Keratinocyte (primary cell): ENCODE data around the gene BEAN1. TPM values are rescaled to one million over a fixed set of nuclear protein-coding genes. Genes with fewer than 3 reads are reported as not detected.

Experiments
- DNase-seq: peaks from one replicate; pipeline ENCODE4 v3.0.0-alpha.2; 2011; ENCODE audit warnings: low read depth, missing footprints, low spot score
- FAIRE-seq: peaks from 2 replicates; lab custom pipeline; 2011; peaks lifted over from hg19 to GRCh38; lab: Jason Lieb, UNC
- H2AFZ ChIP-seq: 2 replicates; pipeline ENCODE4 v1.6.0; 2012; ENCODE audit warnings: low read length, control low read depth, inconsistent platforms; ENCODE audit not compliant: control insufficient read depth
- H3K27ac ChIP-seq: 2 replicates; pipeline ENCODE4 v1.5.1; 2011; ENCODE audit warnings: low read length; ENCODE audit not compliant: control insufficient read depth, insufficient read depth
- H3K27me3 ChIP-seq: 3 replicates; pipeline ENCODE4 v1.6.0; 2011; ENCODE audit warnings: low read length; ENCODE audit not compliant: control insufficient read depth, insufficient read depth; ENCODE audit errors: extremely low read depth
- H3K36me3 ChIP-seq, 2 experiments: 2 replicates in 1 of 2; 3 replicates in 1 of 2; pipeline ENCODE4 v1.5.1; 2011; ENCODE audit warnings: low read length in 2 of 2, mild to moderate bottlenecking in 1 of 2; ENCODE audit not compliant: control insufficient read depth in 2 of 2, insufficient read depth in 2 of 2; ENCODE audit errors: extremely low read depth in 1 of 2
- H3K4me1 ChIP-seq: 3 replicates; pipeline ENCODE4 v1.5.1; 2011; ENCODE audit warnings: low read length; ENCODE audit not compliant: control insufficient read depth, insufficient read depth; ENCODE audit errors: extremely low read depth
- H3K4me2 ChIP-seq: 3 replicates; pipeline ENCODE4 v1.6.0; 2011; ENCODE audit warnings: low read depth, low read length; ENCODE audit not compliant: control insufficient read depth, insufficient read depth; ENCODE audit errors: extremely low read depth
- H3K4me3 ChIP-seq, 3 experiments: fragments of 200-600 bp in 1 of 3; sonication (generic) in 1 of 3; 2 replicates in 2 of 3; 3 replicates in 1 of 3; pipeline ENCODE4 v1.5.1; 2011 to 2016; ENCODE audit warnings: low read length in 3 of 3, mild to moderate bottlenecking in 3 of 3, control low read depth in 2 of 3, inconsistent platforms in 1 of 3, low read depth in 1 of 3, mixed read lengths in 1 of 3, mixed run types in 1 of 3, moderate library complexity in 1 of 3; ENCODE audit not compliant: control insufficient read depth in 2 of 3, insufficient read depth in 2 of 3; ENCODE audit errors: extremely low read depth in 1 of 3
- H3K79me2 ChIP-seq: 2 replicates; pipeline ENCODE4 v1.6.0; 2012; ENCODE audit warnings: low read length; ENCODE audit not compliant: control insufficient read depth, insufficient read depth
- H3K9ac ChIP-seq: 3 replicates; pipeline ENCODE4 v1.6.0; 2011; ENCODE audit warnings: low read length; ENCODE audit not compliant: control insufficient read depth, insufficient read depth; ENCODE audit errors: extremely low read depth
- H3K9me1 ChIP-seq: 3 replicates; pipeline ENCODE4 v1.6.0; 2011; ENCODE audit warnings: low read length; ENCODE audit not compliant: control insufficient read depth, insufficient read depth; ENCODE audit errors: extremely low read depth
- H3K9me3 ChIP-seq: 2 replicates; pipeline ENCODE4 v1.5.1; 2012; ENCODE audit warnings: low read depth, low read length; ENCODE audit not compliant: control insufficient read depth
- H4K20me1 ChIP-seq: 3 replicates; pipeline ENCODE4 v1.6.0; 2011; ENCODE audit warnings: low read length; ENCODE audit not compliant: control insufficient read depth, insufficient read depth; ENCODE audit errors: extremely low read depth
- CTCF ChIP-seq, 3 experiments: IDR thresholded peaks in 1 of 3; conservative IDR thresholded peaks in 1 of 3; optimal IDR thresholded peaks in 1 of 3; 2 replicates in 2 of 3; 3 replicates in 1 of 3; pipeline versions ENCODE3 to v1.5.1; 2011; ENCODE audit warnings: low read length in 3 of 3, mild to moderate bottlenecking in 3 of 3, moderate library complexity in 2 of 3, control low read depth in 1 of 3, inconsistent platforms in 1 of 3; ENCODE audit not compliant: insufficient read depth in 2 of 3; ENCODE audit errors: extremely low read depth in 1 of 3
- EZH2 ChIP-seq: IDR thresholded peaks from one replicate; pipeline ENCODE4 v1.6.1; 2012; ENCODE audit warnings: inconsistent platforms, mild to moderate bottlenecking, low read length, moderate library complexity
- dilution Hi-C: fragments of 300-500 bp; cut with MboI; formaldehyde crosslinking; loops from one replicate; pipeline ENCODE4 v1.7.0; 2020; ENCODE audit warnings: low sequenced_read_pairs; ENCODE audit not compliant: extremely low pct_ligation_motif_present
- polyA plus RNA-seq, 5 experiments: library from polyadenylated mRNA; depleted of rRNA in 3 of 5; stranded (reverse) in 3 of 5; stranded (forward) in 1 of 5; unstranded in 1 of 5; fragments of >200 nt; gene quantifications; 1 replicate in 1 of 5; 2 replicates in 3 of 5; 3 replicates in 1 of 5; pipeline versions ENCODE4 v1.2.1 to v1.2.3, GENCODE V29; 2011 to 2012; ENCODE audit warnings: missing spikeins in 2 of 5, low read depth in 1 of 5, low replicate concordance in 1 of 5

The BEAN1 gene
- polyA plus RNA-seq, 1 donor (not counting 4 experiments of a cell fraction or from before 2014, with no cell fraction given), result 0.24 TPM

DNA sequence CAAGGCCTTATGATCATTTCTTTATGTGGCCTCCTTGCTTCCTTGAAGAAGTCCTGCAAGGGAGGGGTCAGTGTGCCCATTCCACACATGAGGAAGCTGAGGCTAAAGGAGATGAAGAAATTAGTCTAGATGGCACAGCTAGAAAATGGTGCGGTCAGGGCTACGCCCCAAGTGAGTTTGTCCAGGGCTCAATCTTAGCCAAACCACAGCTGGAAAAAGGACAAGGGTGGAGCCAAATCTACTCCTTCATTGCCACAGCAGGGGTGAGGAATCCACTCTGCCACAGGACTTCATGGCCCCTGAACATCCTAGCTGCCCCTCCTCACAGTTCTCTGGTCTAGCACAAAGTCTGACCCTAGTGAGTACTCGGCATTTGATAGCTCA lies 16.2 kb downstream of the BEAN1 start:
- Histone ChIP-seq H3K4me2 (no peak overlapping the region), H3K36me3 (no peaks in the 10 kb centered on the region), H3K4me1 (peaks cover 6% of the 10 kb centered on the region), H3K9me1 (no peaks in the 10 kb centered on the region), H2AFZ (no peak overlapping the region), H3K4me3 (no peak overlapping the region), H4K20me1 (no peaks in the 10 kb centered on the region), H3K79me2 (no peaks in the 10 kb centered on the region), H3K9ac (no peak overlapping the region), H3K9me3 (no peaks in the 10 kb centered on the region), H3K27ac (no peak overlapping the region), H3K27me3 (peaks cover 15% of the 10 kb centered on the region)
- dilution Hi-C loops, result no loop called here
- no peak for TF ChIP-seq EZH2
- TF ChIP-seq CTCF (optimal IDR thresholded peaks at IDR 0.05 in 1 of 3, IDR thresholded peaks at IDR 0.05 in 1 of 3, conservative IDR thresholded peaks at IDR 0.05 in 1 of 3; ENCODE audit: extremely low read depth in 1 of 3, insufficient read depth in 2 of 3, low read length in 3 of 3), result no peak
- DNase-seq, result no peak
- FAIRE-seq, result no peak

DNA sequence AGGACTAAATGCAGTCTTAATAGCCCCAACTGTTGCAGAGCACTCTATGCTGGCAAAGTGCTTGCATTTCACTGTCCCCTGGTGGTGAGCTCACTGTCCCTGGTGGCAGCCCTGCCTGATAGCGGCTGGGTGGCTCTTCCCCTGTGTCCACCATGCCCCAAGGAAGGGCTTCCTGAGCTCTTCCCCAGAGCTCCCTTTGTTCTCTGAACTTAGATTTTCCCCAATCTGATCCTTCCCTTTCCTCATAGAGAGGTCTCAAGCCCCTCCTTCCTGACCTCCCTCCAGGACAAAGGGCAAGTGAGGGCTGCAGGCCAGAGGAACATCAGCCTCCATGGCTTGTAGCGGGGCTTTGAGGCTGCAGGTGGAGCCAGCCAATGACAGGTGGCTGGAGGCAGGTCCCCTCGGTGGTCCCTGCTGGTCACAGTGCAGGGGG lies 17.0 kb downstream of the BEAN1 start:
- Histone ChIP-seq H3K4me2 (no peak overlapping the region), H3K4me3 (no peak overlapping the region), H3K79me2 (no peaks in the 10 kb centered on the region), H3K27me3 (peaks cover 15% of the 10 kb centered on the region), H3K9me1 (no peaks in the 10 kb centered on the region), H3K4me1 (peaks cover 6% of the 10 kb centered on the region), H4K20me1 (no peaks in the 10 kb centered on the region), H3K9me3 (no peaks in the 10 kb centered on the region), H3K27ac (no peak overlapping the region), H3K36me3 (no peaks in the 10 kb centered on the region), H2AFZ (no peak overlapping the region), H3K9ac (no peak overlapping the region)
- TF ChIP-seq EZH2, result no peak
- peak in 1 of 3 experiments; percentile 15 for TF ChIP-seq CTCF (optimal IDR thresholded peaks at IDR 0.05 in 1 of 3, IDR thresholded peaks at IDR 0.05 in 1 of 3, conservative IDR thresholded peaks at IDR 0.05 in 1 of 3; ENCODE audit: extremely low read depth in 1 of 3, insufficient read depth in 2 of 3, low read length in 3 of 3)
- DNase-seq, result no peak
- dilution Hi-C loops, result no loop called here
- FAIRE-seq, result no peak
